GM06990 (cell line): ENCODE data around the gene TBKBP1.

ENCODE experiments used
- DNase-seq: peaks from one replicate; pipeline ENCODE4 v3.0.0-alpha.2; 2011; ENCODE audit not compliant: insufficient read length; ENCODE audit errors: extremely low read depth
- H3K27me3 ChIP-seq: replicated peaks from 2 replicates; pipeline ENCODE4 v1.6.0; 2011; ENCODE audit warnings: low read length; ENCODE audit not compliant: control insufficient read depth, insufficient read depth
- H3K36me3 ChIP-seq: 2 replicates; pipeline ENCODE4 v1.5.1; 2011; ENCODE audit warnings: low read length; ENCODE audit not compliant: control insufficient read depth, insufficient read depth
- H3K4me3 ChIP-seq: replicated peaks from 2 replicates; pipeline ENCODE4 v1.5.1; 2011; ENCODE audit warnings: low read depth, mild to moderate bottlenecking, control low read depth, low read length
- CTCF ChIP-seq: IDR thresholded peaks from 2 replicates; pipeline ENCODE4 v1.5.1; 2011; ENCODE audit warnings: low read length, control low read depth, mild to moderate bottlenecking, inconsistent platforms; ENCODE audit not compliant: insufficient read depth, poor library complexity, severe bottlenecking

Gene TBKBP1

GRCh38 chr17:47720196-47720595, 26.2 kb downstream of the TBKBP1 start:
- Histone ChIP-seq H3K27me3 (peaks cover 5% of the 10 kb centered on the region), H3K4me3 (no peak overlapping the region), H3K36me3 (no peaks in the 10 kb centered on the region)
- no peak for TF ChIP-seq CTCF
- no peak for DNase-seq

- Histone ChIP-seq H3K4me3 (no peak overlapping the region), H3K27me3 (peaks cover 5% of the 10 kb centered on the region), H3K36me3 (no peaks in the 10 kb centered on the region)
- DNase-seq: peak; percentile 62
- TF ChIP-seq CTCF: peak; percentile 4
Observed at GRCh38 chr17:47720754-47721533, 27.0 kb downstream of the TBKBP1 start.

GRCh38 chr17:47721725-47722124, 27.8 kb downstream of the TBKBP1 start:
- TF ChIP-seq CTCF: no peak
- no peak for DNase-seq
- Histone ChIP-seq H3K4me3 (no peak overlapping the region), H3K27me3 (peaks cover 5% of the 10 kb centered on the region), H3K36me3 (no peaks in the 10 kb centered on the region)

GRCh38 chr17:47724705-47725104, 30.7 kb downstream of the TBKBP1 start:
- Histone ChIP-seq H3K36me3 (no peaks in the 10 kb centered on the region), H3K27me3 (peaks cover 1% of the 10 kb centered on the region), H3K4me3 (no peak overlapping the region)
- TF ChIP-seq CTCF: no peak
- DNase-seq: no peak

GRCh38 chr17:47725446-47726111, 31.6 kb downstream of the TBKBP1 start:
- TF ChIP-seq CTCF: peak; percentile 17
- H3K4me3 ChIP-seq: no peak overlapping the region
- no peak for DNase-seq
- no peaks in the 10 kb centered on the region for H3K36me3 ChIP-seq
- peaks cover 1% of the 10 kb centered on the region for H3K27me3 ChIP-seq
